ENCODE results near the gene LRTM2. TPM values are rescaled to one million over a fixed set of nuclear protein-coding genes. Genes with fewer than 3 reads are reported as not detected.

The LRTM2 gene
- total and polyA plus RNA-seq, 12 donors = 0.06 TPM; not detected in 11

DNA sequence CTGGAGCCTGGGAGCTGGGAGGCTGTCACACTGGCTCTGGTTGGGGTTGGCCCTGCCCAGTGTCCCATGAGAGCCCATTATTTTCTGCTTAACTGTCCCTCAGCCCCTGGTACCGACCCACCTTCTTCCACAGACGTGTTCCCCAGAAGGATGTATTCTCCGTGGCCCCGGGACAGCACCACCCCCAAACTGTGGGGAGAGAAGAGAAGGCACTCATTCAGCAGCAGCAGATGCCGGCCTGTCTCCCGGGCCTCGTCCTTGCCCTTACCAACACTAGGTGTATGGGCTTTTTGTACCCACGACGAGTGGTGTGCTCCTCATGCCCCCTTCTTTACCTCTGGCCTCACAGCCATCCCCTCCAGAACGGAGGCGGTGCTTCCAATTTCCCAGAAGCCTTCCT lies 38.1 kb downstream of the LRTM2 start:
- peaks cover 0 to 10% (median 0%) of the 10 kb centered on the region in 3 donors for H3K9me3 ChIP-seq (replicated peaks in 1 of 3)
- 76 to 86% (median 84%) methylated on average over 11 of the region's 11 CpGs for WGBS, 4 donors
- H3K27ac ChIP-seq = no peak overlapping the region
- TF ChIP-seq, protein P1, sequence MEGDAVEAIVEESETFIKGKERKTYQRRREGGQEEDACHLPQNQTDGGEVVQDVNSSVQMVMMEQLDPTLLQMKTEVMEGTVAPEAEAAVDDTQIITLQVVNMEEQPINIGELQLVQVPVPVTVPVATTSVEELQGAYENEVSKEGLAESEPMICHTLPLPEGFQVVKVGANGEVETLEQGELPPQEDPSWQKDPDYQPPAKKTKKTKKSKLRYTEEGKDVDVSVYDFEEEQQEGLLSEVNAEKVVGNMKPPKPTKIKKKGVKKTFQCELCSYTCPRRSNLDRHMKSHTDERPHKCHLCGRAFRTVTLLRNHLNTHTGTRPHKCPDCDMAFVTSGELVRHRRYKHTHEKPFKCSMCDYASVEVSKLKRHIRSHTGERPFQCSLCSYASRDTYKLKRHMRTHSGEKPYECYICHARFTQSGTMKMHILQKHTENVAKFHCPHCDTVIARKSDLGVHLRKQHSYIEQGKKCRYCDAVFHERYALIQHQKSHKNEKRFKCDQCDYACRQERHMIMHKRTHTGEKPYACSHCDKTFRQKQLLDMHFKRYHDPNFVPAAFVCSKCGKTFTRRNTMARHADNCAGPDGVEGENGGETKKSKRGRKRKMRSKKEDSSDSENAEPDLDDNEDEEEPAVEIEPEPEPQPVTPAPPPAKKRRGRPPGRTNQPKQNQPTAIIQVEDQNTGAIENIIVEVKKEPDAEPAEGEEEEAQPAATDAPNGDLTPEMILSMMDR (IDR thresholded peaks at IDR 0.05) = no peak
- TF ChIP-seq POLR2A (IDR thresholded peaks at IDR 0.05) = no peak
- intact Hi-C loops (cut with DNase I) = no loop called here
- no peaks in the 10 kb centered on the region for H3K27me3 ChIP-seq
- no peak for DNase-seq
- H3K4me1 ChIP-seq (replicated peaks in 1 of 2) = no peaks in the 10 kb centered on the region
- H3K36me3 ChIP-seq (replicated peaks in 1 of 2) = no peaks in the 10 kb centered on the region
- no peak overlapping the region for H3K4me3 ChIP-seq

DNA sequence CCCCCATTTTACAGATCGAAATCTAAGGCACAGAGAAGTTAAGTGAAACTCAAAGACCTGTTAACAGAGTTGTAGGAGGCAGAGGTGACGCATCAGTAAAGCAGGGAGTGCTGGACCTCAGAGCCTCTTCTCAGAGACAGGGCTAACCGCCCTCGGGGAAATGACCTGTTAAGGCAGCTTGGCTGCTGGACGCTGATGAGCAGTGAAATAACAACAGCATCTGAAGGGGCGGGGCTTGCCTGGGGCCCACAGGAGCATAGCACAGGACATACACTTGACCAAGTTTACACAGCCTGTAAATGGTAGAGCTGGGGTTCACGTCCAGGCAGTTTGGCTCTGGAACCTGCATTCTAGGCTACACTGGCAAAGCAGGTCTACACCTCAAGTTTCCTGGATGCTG lies 39.3 kb downstream of the LRTM2 start:
- TF ChIP-seq, protein P1 (IDR thresholded peaks at IDR 0.05) = no peak
- TF ChIP-seq POLR2A (IDR thresholded peaks at IDR 0.05) = no peak
- WGBS, 4 donors = 61 to 76% (median 65%) methylated on average over 7 of the region's 7 CpGs
- intact Hi-C loops (cut with DNase I) = no loop called here
- H3K27me3 ChIP-seq = peaks cover 3% of the 10 kb centered on the region
- peaks cover 0 to 10% (median 0%) of the 10 kb centered on the region in 3 donors for H3K9me3 ChIP-seq (replicated peaks in 1 of 3)
- no peaks in the 10 kb centered on the region for H3K36me3 ChIP-seq (replicated peaks in 1 of 2)
- DNase-seq = no peak
- H3K4me3 ChIP-seq = no peak overlapping the region
- H3K4me1 ChIP-seq (replicated peaks in 1 of 2) = no peaks in the 10 kb centered on the region
- H3K27ac ChIP-seq = no peak overlapping the region

DNA sequence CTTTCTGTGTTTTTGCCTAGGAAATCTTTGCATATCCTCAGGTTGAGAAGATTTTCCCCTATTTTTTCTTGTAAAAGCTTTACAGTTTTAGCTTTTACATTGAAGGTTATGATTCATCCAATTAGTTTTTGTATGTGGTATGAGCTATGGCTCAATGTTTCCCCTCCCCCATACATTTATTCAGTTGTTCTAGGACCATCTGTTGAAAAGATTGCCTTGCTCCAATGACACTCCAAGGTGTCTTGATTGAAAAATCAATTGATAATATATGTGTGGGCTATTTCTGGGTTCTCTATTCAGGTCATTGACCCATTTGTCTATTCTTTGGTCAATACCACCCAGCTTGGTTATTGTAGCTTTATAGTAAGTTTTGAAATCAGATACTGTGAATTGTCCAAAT lies 42.6 kb downstream of the LRTM2 start:
- Histone ChIP-seq H3K9me3 (replicated peaks in 1 of 3) (no peaks in the 10 kb centered on the region), H3K27me3 (peaks cover 16% of the 10 kb centered on the region), H3K4me3 (no peak overlapping the region), H3K4me1 (replicated peaks in 1 of 2) (no peaks in the 10 kb centered on the region), H3K27ac (no peak overlapping the region), H3K36me3 (replicated peaks in 1 of 2) (no peaks in the 10 kb centered on the region)
- TF ChIP-seq POLR2A (IDR thresholded peaks at IDR 0.05) = no peak
- TF ChIP-seq, protein P1 (IDR thresholded peaks at IDR 0.05) = no peak
- intact Hi-C loops (cut with DNase I) = no loop called here
- DNase-seq = no peak

DNA sequence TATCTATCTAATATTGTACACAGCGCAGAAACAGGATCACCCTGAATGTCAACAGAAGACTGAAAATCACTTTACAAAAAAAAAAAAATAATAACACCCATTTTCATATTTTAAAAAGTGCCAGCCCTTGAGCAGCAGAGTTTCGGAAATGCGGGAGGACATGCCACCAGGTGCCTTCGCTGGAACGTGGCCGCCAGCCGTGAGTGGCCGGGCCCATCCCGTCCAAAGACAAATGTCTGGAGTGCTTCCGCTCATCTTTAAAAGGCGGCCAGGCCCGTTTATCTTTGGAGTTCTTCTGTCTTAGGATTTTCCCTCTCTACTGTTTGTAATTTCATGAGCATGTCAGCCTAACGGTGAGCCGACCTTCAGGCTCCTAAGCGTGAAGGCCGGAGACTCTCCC lies 43.5 kb downstream of the LRTM2 start:
- Histone ChIP-seq H3K4me3 (no peak overlapping the region), H3K27ac (no peak overlapping the region), H3K27me3 (peaks cover 16% of the 10 kb centered on the region), H3K4me1 (replicated peaks in 1 of 2) (no peaks in the 10 kb centered on the region), H3K9me3 (replicated peaks in 1 of 3) (no peaks in the 10 kb centered on the region), H3K36me3 (replicated peaks in 1 of 2) (no peaks in the 10 kb centered on the region)
- 75 to 82% (median 80%) methylated on average over 16 of the region's 16 CpGs for WGBS, 4 donors
- TF ChIP-seq, protein P1 (IDR thresholded peaks at IDR 0.05) = no peak
- TF ChIP-seq POLR2A (IDR thresholded peaks at IDR 0.05) = no peak
- intact Hi-C loops (cut with DNase I) = no loop called here
- DNase-seq = no peak
